Activated CD4-positive, alpha-beta T cell treated with anti-CD3 and anti-CD28 coated beads, Interleukin-2, amount 10 ng/mL, durations not matched to agents 7 days and 5 days (primary cell): Measurements from ENCODE around the gene ATRNL1. TPM values are rescaled to one million over a fixed set of nuclear protein-coding genes. Genes with fewer than 3 reads are reported as not detected.
"Not testable (repeated sequence)": the region's sequence is repeated elsewhere in the genome, so short reads cannot be mapped to it uniquely, and the experiment has no call there.

Experiments
- CTCF ChIA-PET: fragments of 350-600 bp; sonication (Branson Sonifier 250); formaldehyde crosslinking; loops from one replicate; lab custom pipeline; 2021; ENCODE audit warnings: antibody characterized with exemption; lab: Charles Lee
- POLR2A ChIA-PET: fragments of 350-600 bp; sonication (Branson Sonifier 250); formaldehyde crosslinking; loops from one replicate; lab custom pipeline; 2021; ENCODE audit warnings: antibody characterized with exemption; lab: Charles Lee
- DNase-seq: peaks from one replicate; pipeline ENCODE4 v3.0.0-alpha.2; 2020
- H3K27ac Mint-ChIP-seq: one replicate; pipeline ENCODE4 v1.8.0; 2021; ENCODE audit warnings: mild to moderate bottlenecking, moderate library complexity, mixed read lengths
- H3K27me3 Mint-ChIP-seq: one replicate; pipeline ENCODE4 v1.8.0; 2021; ENCODE audit warnings: mixed read lengths
- H3K36me3 Mint-ChIP-seq: one replicate; pipeline ENCODE4 v1.8.0; 2021; ENCODE audit warnings: low read depth, mixed read lengths
- H3K4me1 Mint-ChIP-seq: one replicate; pipeline ENCODE4 v1.8.0; 2021; ENCODE audit warnings: mixed read lengths
- H3K4me3 Mint-ChIP-seq: one replicate; pipeline ENCODE4 v1.8.0; 2021; ENCODE audit warnings: mild to moderate bottlenecking, moderate library complexity, mixed read lengths
- H3K9me3 Mint-ChIP-seq: one replicate; pipeline ENCODE4 v1.8.0; 2021; ENCODE audit warnings: mixed read lengths
- total RNA-seq, 2 experiments: library from RNA; stranded (reverse); gene quantifications; one replicate each; pipeline ENCODE4 v1.2.3, GENCODE V29; 2021

The ATRNL1 gene
- total RNA-seq, 2 experiments from 2014 or later, result 0.12 to 0.22 TPM

GRCh38 chr10:115417585-115418265, 324.6 kb downstream of the ATRNL1 start:
- H3K27ac Mint-ChIP-seq, result no peak overlapping the region
- no peaks in the 10 kb centered on the region for H3K9me3 Mint-ChIP-seq
- no peaks in the 10 kb centered on the region for H3K4me1 Mint-ChIP-seq
- no peak overlapping the region for H3K4me3 Mint-ChIP-seq
- POLR2A ChIA-PET, result no interaction called here
- CTCF ChIA-PET, result no interaction called here
- no peaks in the 10 kb centered on the region for H3K36me3 Mint-ChIP-seq
- no peak for DNase-seq
- no peaks in the 10 kb centered on the region for H3K27me3 Mint-ChIP-seq

GRCh38 chr10:115422624-115423023, 329.5 kb downstream of the ATRNL1 start:
- no peak overlapping the region for H3K27ac Mint-ChIP-seq
- POLR2A ChIA-PET, result no interaction called here
- H3K27me3 Mint-ChIP-seq, result no peaks in the 10 kb centered on the region
- no peak overlapping the region for H3K4me3 Mint-ChIP-seq
- no peak for DNase-seq
- no peaks in the 10 kb centered on the region for H3K4me1 Mint-ChIP-seq
- H3K36me3 Mint-ChIP-seq, result no peaks in the 10 kb centered on the region
- H3K9me3 Mint-ChIP-seq, result no peaks in the 10 kb centered on the region
- CTCF ChIA-PET, result no interaction called here

GRCh38 chr10:115427611-115428010, 334.4 kb downstream of the ATRNL1 start:
- no peak overlapping the region for H3K4me3 Mint-ChIP-seq
- H3K4me1 Mint-ChIP-seq, result no peaks in the 10 kb centered on the region
- ChIA-PET POLR2A (no interaction called here), CTCF (no interaction called here)
- no peak overlapping the region for H3K27ac Mint-ChIP-seq
- no peak for DNase-seq
- H3K27me3 Mint-ChIP-seq, result no peaks in the 10 kb centered on the region
- no peaks in the 10 kb centered on the region for H3K9me3 Mint-ChIP-seq
- no peaks in the 10 kb centered on the region for H3K36me3 Mint-ChIP-seq

GRCh38 chr10:115432188-115432819, 339.1 kb downstream of the ATRNL1 start:
- ChIA-PET POLR2A (no interaction called here), CTCF (no interaction called here)
- Mint-ChIP-seq H3K27me3 (no peaks in the 10 kb centered on the region), H3K9me3 (no peaks in the 10 kb centered on the region), H3K36me3 (no peaks in the 10 kb centered on the region), H3K4me3 (no peak overlapping the region), H3K27ac (no peak overlapping the region), H3K4me1 (no peaks in the 10 kb centered on the region)
- DNase-seq, result no peak

- Mint-ChIP-seq H3K9me3 (no peaks in the 10 kb centered on the region), H3K36me3 (no peaks in the 10 kb centered on the region), H3K4me1 (no peaks in the 10 kb centered on the region), H3K27ac (no peak overlapping the region), H3K27me3 (no peaks in the 10 kb centered on the region), H3K4me3 (no peak overlapping the region)
- no peak for DNase-seq
- ChIA-PET CTCF (interaction anchor here (1.4 kb wide), 1 partner anchor 15 kb away, joined by 3 read pairs; no protein-coding TSS in a partner anchor), POLR2A (no interaction called here)
These were observed 343.8 kb downstream of the ATRNL1 start for GRCh38 chr10:115436999-115437398.

GRCh38 chr10:115441907-115442545, 348.9 kb downstream of the ATRNL1 start:
- DNase-seq, result no peak
- no peak overlapping the region for H3K4me3 Mint-ChIP-seq
- no peak overlapping the region for H3K27ac Mint-ChIP-seq
- ChIA-PET CTCF (no interaction called here), POLR2A (no interaction called here)
- no peaks in the 10 kb centered on the region for H3K9me3 Mint-ChIP-seq
- H3K27me3 Mint-ChIP-seq, result no peaks in the 10 kb centered on the region
- no peaks in the 10 kb centered on the region for H3K4me1 Mint-ChIP-seq
- no peaks in the 10 kb centered on the region for H3K36me3 Mint-ChIP-seq

- ChIA-PET POLR2A (no interaction called here), CTCF (no interaction called here)
- Mint-ChIP-seq H3K4me3 (no peak overlapping the region), H3K36me3 (no peaks in the 10 kb centered on the region), H3K9me3 (peaks cover 9% of the 10 kb centered on the region), H3K27ac (no peak overlapping the region), H3K27me3 (no peaks in the 10 kb centered on the region), H3K4me1 (no peaks in the 10 kb centered on the region)
- DNase-seq, result no peak
These were observed 363.6 kb downstream of the ATRNL1 start for GRCh38 chr10:115456812-115457211.

- Mint-ChIP-seq H3K36me3 (no peaks in the 10 kb centered on the region), H3K4me1 (no peaks in the 10 kb centered on the region), H3K27ac (no peak overlapping the region), H3K9me3 (no peaks in the 10 kb centered on the region), H3K27me3 (no peaks in the 10 kb centered on the region), H3K4me3 (no peak overlapping the region)
- no peak for DNase-seq
- ChIA-PET CTCF (no interaction called here), POLR2A (no interaction called here)
These were observed 390.1 kb downstream of the ATRNL1 start for GRCh38 chr10:115483294-115483693.

- H3K9me3 Mint-ChIP-seq, result no peaks in the 10 kb centered on the region
- POLR2A ChIA-PET, result no interaction called here
- CTCF ChIA-PET, result interaction anchor here (0.7 kb wide), 1 partner anchor 1222 kb away, joined by 3 read pairs; no protein-coding TSS in a partner anchor
- no peaks in the 10 kb centered on the region for H3K4me1 Mint-ChIP-seq
- DNase-seq, result no peak
- H3K4me3 Mint-ChIP-seq, result no peak overlapping the region
- no peak overlapping the region for H3K27ac Mint-ChIP-seq
- no peaks in the 10 kb centered on the region for H3K27me3 Mint-ChIP-seq
- H3K36me3 Mint-ChIP-seq, result no peaks in the 10 kb centered on the region
These were observed 398.5 kb downstream of the ATRNL1 start for GRCh38 chr10:115491526-115492140.

GRCh38 chr10:115503546-115503945, 410.4 kb downstream of the ATRNL1 start:
- POLR2A ChIA-PET, result no interaction called here
- Mint-ChIP-seq H3K27ac (no peak overlapping the region), H3K9me3 (peaks cover 6% of the 10 kb centered on the region), H3K4me3 (no peak overlapping the region), H3K36me3 (no peaks in the 10 kb centered on the region), H3K27me3 (no peaks in the 10 kb centered on the region), H3K4me1 (no peaks in the 10 kb centered on the region)
- CTCF ChIA-PET, result no interaction called here
- no peak for DNase-seq

- H3K27ac Mint-ChIP-seq, result no peak overlapping the region
- H3K27me3 Mint-ChIP-seq, result no peaks in the 10 kb centered on the region
- H3K9me3 Mint-ChIP-seq, result no peaks in the 10 kb centered on the region
- no peaks in the 10 kb centered on the region for H3K4me1 Mint-ChIP-seq
- POLR2A ChIA-PET, result no interaction called here
- DNase-seq, result no peak
- H3K4me3 Mint-ChIP-seq, result no peak overlapping the region
- H3K36me3 Mint-ChIP-seq, result no peaks in the 10 kb centered on the region
- CTCF ChIA-PET, result no interaction called here
These were observed 421.7 kb downstream of the ATRNL1 start for GRCh38 chr10:115514895-115515294.

- no peak for DNase-seq
- POLR2A ChIA-PET, result no interaction called here
- no peaks in the 10 kb centered on the region for H3K27me3 Mint-ChIP-seq
- H3K27ac Mint-ChIP-seq, result no peak overlapping the region
- CTCF ChIA-PET, result no interaction called here
- H3K9me3 Mint-ChIP-seq, result peaks cover 9% of the 10 kb centered on the region
- no peak overlapping the region for H3K4me3 Mint-ChIP-seq
- H3K4me1 Mint-ChIP-seq, result no peaks in the 10 kb centered on the region
- H3K36me3 Mint-ChIP-seq, result no peaks in the 10 kb centered on the region
These were observed 432.0 kb downstream of the ATRNL1 start for GRCh38 chr10:115525141-115525540.

GRCh38 chr10:115527682-115528081, 434.5 kb downstream of the ATRNL1 start:
- H3K27me3 Mint-ChIP-seq, POLR2A ChIA-PET, H3K9me3 Mint-ChIP-seq, H3K27ac Mint-ChIP-seq, H3K4me3 Mint-ChIP-seq, CTCF ChIA-PET, DNase-seq, H3K4me1 Mint-ChIP-seq, H3K36me3 Mint-ChIP-seq: not testable (repeated sequence)
